SHP77 (cell line): ENCODE data around the gene STOX1.
"Not testable (repeated sequence)": the region's sequence is repeated elsewhere in the genome, so short reads cannot be mapped to it uniquely, and the experiment has no call there.

Experiments
- DNase-seq, 2 experiments: peaks; one replicate each; lab custom pipeline; 2025; lab: John Stamatoyannopoulos, UW

Gene STOX1, protein sequence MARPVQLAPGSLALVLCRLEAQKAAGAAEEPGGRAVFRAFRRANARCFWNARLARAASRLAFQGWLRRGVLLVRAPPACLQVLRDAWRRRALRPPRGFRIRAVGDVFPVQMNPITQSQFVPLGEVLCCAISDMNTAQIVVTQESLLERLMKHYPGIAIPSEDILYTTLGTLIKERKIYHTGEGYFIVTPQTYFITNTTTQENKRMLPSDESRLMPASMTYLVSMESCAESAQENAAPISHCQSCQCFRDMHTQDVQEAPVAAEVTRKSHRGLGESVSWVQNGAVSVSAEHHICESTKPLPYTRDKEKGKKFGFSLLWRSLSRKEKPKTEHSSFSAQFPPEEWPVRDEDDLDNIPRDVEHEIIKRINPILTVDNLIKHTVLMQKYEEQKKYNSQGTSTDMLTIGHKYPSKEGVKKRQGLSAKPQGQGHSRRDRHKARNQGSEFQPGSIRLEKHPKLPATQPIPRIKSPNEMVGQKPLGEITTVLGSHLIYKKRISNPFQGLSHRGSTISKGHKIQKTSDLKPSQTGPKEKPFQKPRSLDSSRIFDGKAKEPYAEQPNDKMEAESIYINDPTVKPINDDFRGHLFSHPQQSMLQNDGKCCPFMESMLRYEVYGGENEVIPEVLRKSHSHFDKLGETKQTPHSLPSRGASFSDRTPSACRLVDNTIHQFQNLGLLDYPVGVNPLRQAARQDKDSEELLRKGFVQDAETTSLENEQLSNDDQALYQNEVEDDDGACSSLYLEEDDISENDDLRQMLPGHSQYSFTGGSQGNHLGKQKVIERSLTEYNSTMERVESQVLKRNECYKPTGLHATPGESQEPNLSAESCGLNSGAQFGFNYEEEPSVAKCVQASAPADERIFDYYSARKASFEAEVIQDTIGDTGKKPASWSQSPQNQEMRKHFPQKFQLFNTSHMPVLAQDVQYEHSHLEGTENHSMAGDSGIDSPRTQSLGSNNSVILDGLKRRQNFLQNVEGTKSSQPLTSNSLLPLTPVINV

GRCh38 chr10:68826764-68827591, at the start of gene STOX1:
STOX1 (plus strand) TSS chr10:68827531; CDS start chr10:68827624, 93 bp downstream.
- DNase-seq = peak; percentile 12 to 41

DNA sequence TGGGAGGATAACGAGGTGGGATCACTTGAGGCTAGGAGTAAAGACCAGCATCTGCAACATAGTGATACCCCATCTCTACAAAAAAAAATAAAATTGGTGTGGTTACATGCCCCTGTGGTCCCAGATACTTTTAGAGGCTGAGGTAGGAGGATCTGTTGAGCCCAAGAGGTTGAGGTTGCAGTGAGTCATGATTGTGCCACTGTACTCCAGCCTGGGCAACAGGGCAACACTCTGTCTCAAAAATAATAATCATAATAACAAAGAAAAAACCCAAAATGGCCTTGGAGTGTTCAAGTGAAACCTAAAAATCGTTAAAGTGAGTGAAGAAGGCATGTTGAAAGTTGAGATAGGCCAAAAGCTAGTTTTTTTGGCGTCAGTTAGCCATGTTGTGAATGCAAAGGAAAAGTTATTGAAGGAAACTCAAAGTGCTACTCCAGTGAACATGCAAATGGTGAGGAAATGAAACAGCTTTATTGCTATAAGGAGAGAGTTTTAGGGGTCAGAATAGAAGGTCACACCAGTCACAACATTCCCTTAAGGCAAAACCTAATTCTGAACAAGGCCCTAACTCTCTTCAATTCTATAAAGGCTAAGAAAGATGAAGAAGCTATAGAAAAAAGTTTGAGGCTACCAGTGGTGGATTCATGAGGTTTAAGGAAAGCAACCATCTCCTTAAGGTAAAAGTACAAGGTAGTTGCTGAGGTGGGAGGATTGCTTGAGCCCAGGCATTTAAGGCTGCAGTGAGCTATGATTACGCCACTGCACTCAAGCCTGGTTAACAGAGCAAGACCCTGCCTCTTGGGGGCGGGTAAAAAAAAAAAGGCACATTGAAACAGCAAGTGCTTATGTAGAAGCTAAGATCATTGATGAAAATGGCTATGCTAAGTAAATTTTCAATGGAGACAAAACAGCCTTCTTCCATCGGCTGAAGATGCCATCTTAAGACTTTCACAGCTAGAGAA, 45.4 kb upstream of the STOX1 start:
- DNase-seq = no peak

DNA sequence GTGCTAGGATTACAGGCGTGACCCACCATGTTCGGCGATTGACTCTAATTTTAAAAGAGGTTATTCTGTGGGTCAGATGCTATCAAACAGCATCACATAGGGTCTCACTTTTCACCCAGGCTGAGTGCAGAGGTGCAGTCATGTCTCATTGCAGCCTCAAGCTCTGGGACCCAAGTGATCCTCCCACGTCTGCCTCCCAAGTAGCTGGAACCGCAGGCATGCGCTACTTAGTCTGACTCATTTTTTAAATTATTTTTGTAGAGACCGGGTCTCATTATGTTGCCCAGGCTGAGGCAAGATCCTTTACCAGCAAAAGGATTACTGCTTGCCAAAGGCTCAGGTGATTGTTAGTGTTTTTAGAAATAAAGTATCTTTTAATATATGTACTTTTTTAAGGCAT, 42.9 kb upstream of the STOX1 start:
- no peak for DNase-seq

- DNase-seq = no peak
Measured at GRCh38 chr10:68787813-68788212, 39.5 kb upstream of the STOX1 start.

DNA sequence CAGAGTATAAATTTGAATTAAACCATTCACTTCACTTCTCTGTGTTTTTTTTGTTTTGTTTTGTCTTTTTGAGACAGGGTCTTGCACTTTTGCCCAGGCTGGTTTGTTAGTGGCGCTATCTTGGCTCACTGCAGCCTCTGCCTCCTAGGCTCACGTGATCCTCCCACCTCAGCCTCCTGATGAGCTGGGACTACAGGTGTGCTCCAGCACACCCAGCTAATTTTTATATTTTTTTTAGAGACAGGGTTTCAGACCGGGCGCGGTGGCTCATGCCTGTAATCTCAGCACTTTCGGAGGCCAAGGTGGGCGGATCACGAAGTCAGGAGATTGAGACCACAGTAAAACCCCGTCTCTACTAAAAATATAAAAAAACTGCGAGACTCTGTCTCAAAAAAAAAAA, 36.9 kb upstream of the STOX1 start:
- DNase-seq = no peak

DNA sequence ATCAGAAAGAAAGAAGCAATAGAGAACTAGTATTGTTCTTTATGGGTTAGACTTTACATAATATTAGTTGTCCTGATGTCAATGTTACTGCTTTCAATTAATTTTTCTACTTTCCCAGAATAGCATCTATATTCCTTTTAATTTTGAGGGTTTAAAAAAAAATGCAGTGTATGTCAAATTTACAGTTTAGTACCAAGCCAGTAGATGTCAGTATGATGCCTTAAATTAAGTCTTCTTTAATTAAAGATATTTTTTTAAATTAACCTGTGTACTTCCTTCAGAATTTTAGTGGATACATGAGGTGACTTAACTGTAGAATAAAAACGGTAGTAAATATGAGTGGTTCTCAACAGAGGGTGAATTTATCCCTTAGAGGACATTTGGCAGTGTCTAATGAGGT, 35.2 kb upstream of the STOX1 start:
- DNase-seq = no peak

DNA sequence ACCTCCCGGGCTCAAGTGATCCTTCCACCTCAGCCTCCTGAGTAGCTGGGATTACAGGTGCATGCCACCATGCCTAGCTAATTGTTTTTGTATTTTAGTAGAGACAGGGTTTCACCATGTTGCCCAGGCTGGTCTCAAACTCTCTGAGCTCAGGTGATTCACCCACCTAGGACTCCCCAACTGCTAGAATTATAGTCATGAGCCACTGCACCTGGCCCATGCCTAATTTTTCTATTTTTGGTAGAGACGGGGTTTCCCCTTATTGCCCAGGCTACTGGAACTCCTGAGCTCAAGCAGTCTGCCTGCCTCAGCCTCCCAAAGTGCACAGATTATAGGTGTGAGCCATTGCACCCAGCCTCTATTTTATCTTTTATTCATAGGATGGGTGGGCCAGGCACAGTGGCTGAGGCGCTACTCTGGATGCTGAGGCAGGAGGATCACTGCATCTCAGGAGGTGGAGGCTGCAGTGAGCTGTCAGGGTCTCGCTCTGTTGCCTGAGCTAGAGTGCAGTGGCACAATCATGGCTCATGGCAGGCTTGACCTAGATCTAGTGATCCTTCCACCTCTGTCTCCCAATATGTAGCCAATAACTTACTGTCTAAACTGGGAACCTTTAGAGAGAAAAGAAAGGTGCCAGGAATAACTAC, 31.3 kb upstream of the STOX1 start:
- DNase-seq = no peak

GRCh38 chr10:68796605-68797004, 30.7 kb upstream of the STOX1 start:
- DNase-seq = no peak

- no peak for DNase-seq
Measured at GRCh38 chr10:68800211-68800610, 27.1 kb upstream of the STOX1 start.

GRCh38 chr10:68804692-68805091, 22.6 kb upstream of the STOX1 start:
- DNase-seq = no peak

GRCh38 chr10:68810830-68811229, 16.5 kb upstream of the STOX1 start:
- not testable (repeated sequence) for DNase-seq

- DNase-seq = no peak
Measured at GRCh38 chr10:68811314-68812009, 15.9 kb upstream of the STOX1 start.

GRCh38 chr10:68812420-68812819, 14.9 kb upstream of the STOX1 start:
- no peak for DNase-seq

DNA sequence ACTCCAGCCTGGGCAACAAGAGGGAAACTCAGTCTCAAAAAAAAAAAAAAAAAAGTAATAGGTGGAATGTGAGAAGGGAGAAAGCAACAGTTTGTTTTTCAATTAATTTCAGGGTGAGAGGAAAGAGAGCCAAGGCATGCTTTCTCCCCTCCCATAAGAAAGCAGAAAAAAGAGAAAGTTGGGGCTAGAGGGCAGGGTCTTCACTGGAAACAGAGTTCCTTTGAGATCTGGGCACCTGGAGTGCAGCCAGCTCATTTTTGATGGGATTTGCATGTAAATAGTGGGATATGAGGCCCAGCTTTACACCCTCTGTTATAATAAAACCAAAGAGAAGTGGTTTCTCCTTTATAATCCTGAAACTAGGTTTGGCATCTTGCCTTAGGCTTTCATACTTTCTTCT, 13.8 kb upstream of the STOX1 start:
- DNase-seq = no peak

- no peak for DNase-seq
Measured at GRCh38 chr10:68816796-68817412, 10.4 kb upstream of the STOX1 start.

- DNase-seq = not testable (repeated sequence)
Measured at GRCh38 chr10:68820359-68820758, 7.0 kb upstream of the STOX1 start.

DNA sequence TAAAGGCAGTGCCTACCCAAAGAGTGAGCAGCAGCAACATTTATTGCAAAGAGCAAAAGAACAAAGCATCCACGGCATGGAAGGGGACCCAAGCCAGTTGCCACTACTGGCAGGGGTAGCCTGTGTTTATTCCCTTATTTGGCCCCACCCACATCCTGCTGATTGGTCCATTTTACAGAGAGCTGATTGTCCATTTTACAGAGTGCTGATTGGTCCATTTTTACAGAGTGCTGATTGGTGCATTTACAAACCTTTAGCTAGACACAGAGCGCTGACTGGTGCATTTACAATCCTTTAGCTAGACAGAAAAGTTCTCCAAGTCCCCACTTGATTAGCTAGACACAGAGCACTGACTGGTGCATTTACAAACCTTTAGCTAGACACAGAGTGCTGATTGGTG, 4.7 kb upstream of the STOX1 start:
- DNase-seq = not testable (repeated sequence)

DNA sequence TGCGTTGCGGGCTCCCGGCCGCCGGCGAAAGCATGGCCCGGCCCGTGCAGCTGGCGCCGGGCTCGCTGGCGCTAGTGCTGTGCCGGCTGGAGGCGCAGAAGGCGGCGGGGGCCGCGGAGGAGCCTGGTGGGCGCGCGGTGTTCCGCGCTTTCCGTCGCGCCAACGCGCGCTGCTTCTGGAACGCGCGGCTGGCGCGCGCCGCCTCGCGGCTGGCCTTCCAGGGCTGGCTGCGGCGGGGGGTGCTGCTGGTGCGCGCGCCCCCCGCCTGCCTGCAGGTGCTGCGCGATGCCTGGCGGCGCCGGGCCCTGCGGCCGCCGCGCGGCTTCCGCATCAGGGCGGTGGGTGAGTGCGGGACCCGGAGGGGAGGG, 245 bp downstream of the STOX1 start:
- not testable (repeated sequence) for DNase-seq

DNA sequence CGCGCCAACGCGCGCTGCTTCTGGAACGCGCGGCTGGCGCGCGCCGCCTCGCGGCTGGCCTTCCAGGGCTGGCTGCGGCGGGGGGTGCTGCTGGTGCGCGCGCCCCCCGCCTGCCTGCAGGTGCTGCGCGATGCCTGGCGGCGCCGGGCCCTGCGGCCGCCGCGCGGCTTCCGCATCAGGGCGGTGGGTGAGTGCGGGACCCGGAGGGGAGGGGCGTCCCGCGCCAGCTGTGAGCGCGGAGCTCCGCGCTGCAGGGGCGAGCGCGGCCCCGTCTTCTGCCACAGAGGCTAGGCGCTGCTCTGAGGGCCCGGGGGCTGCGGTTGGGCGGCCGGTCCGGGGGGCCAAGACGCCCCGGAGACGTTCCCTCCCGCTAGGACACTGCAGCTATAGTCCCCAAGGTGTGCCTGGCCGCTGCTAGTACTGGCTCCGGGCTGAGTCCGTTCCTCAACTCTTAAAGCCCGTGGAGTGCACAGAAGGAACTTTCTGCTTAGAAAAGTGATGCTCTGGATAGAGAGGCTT, 811 bp downstream of the STOX1 start:
- DNase-seq = not testable (repeated sequence)
